Ectodermal cell (in vitro differentiated cells): ENCODE measurements around the gene ARHGAP15.

Experiments
- H3K27ac ChIP-seq: 2 replicates; pipeline ENCODE4 v1.7.0; 2013; ENCODE audit warnings: mild to moderate bottlenecking, low read depth, low read length; ENCODE audit not compliant: insufficient read depth, poor library complexity, severe bottlenecking
- H3K27me3 ChIP-seq: 2 replicates; pipeline ENCODE4 v1.7.0; 2013; ENCODE audit warnings: mild to moderate bottlenecking, low read length; ENCODE audit not compliant: insufficient read depth, control insufficient read depth, poor library complexity, severe bottlenecking
- H3K36me3 ChIP-seq: one replicate; pipeline ENCODE4 v1.7.0; 2013; ENCODE audit warnings: low read length; ENCODE audit not compliant: control insufficient read depth, insufficient read depth
- H3K4me1 ChIP-seq: one replicate; pipeline ENCODE4 v1.7.0; 2013; ENCODE audit warnings: low read length; ENCODE audit not compliant: control insufficient read depth, insufficient read depth
- H3K4me3 ChIP-seq: 2 replicates; pipeline ENCODE4 v1.7.0; 2013; ENCODE audit warnings: low read depth, low read length, control low read depth; ENCODE audit not compliant: insufficient read depth
- H3K9me3 ChIP-seq: 2 replicates; pipeline ENCODE4 v1.7.0; 2013; ENCODE audit warnings: mild to moderate bottlenecking, low read length, moderate library complexity; ENCODE audit not compliant: control insufficient read depth
- WGBS, 2 experiments: methylation state at CpG; one replicate each; pipeline ENCODE4 v1.1.7; 2013; ENCODE audit warnings: missing lambda C conversion rate in 2 of 2; 5-methylcytosine and 5-hydroxymethylcytosine counted together

The ARHGAP15 gene

DNA sequence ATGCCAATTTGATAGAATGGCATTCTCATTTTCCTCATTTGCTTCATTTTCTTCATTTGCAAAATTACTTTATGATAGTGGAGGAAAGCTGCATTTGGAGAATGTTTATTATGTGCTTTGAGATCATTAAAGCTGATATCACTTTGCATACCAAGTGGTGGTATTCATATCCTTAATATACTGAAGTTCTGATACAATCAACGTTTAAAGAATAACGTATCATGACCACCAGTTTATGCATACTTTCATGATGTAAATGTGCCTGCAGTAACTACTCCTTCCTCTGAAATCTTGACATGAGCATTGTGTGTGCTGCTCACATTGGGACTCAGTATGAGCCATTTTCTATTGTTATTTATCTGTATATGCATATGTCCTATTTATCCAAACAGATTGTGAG is 302.1 kb downstream of the ARHGAP15 start:
- WGBS, 2 experiments: 95 to 96% methylated on average over 2 of the region's 2 CpGs
- H3K4me3 ChIP-seq: no peak overlapping the region
- no peaks in the 10 kb centered on the region for H3K9me3 ChIP-seq
- H3K27me3 ChIP-seq: no peaks in the 10 kb centered on the region
- H3K36me3 ChIP-seq: no peaks in the 10 kb centered on the region
- H3K4me1 ChIP-seq: no peaks in the 10 kb centered on the region
- H3K27ac ChIP-seq: no peak overlapping the region

GRCh38 chr2:143433251-143433650 is 304.0 kb downstream of the ARHGAP15 start:
- Histone ChIP-seq H3K27me3 (no peaks in the 10 kb centered on the region), H3K36me3 (no peaks in the 10 kb centered on the region), H3K9me3 (no peaks in the 10 kb centered on the region), H3K4me3 (no peak overlapping the region), H3K27ac (no peak overlapping the region), H3K4me1 (no peaks in the 10 kb centered on the region)
- 75 to 83% methylated on average over 2 to 3 of the region's 3 CpGs for WGBS, 2 experiments

DNA sequence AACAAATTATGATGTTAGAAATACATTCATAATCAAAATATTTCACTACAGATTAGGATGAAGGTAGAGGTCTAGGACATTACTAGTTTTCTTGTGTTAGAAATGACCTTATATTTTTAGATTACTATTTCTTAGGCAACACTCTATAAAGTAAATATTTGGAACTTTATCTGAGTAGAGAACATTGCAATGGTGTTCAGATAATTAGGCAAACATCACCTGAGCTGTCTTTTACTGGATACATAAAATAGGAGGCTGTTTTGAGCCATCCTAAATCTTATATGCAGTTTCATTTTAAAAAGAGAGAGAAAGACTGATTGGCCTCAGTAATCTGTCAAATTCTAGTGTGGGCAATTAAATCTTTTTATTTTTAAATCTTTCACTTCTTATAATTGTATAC is 304.6 kb downstream of the ARHGAP15 start:
- Histone ChIP-seq H3K4me3 (no peak overlapping the region), H3K4me1 (no peaks in the 10 kb centered on the region), H3K27me3 (no peaks in the 10 kb centered on the region), H3K36me3 (no peaks in the 10 kb centered on the region), H3K9me3 (no peaks in the 10 kb centered on the region), H3K27ac (no peak overlapping the region)

GRCh38 chr2:143434445-143434844 is 305.2 kb downstream of the ARHGAP15 start:
- Histone ChIP-seq H3K9me3 (no peaks in the 10 kb centered on the region), H3K36me3 (no peaks in the 10 kb centered on the region), H3K27me3 (no peaks in the 10 kb centered on the region), H3K4me1 (no peaks in the 10 kb centered on the region), H3K27ac (no peak overlapping the region), H3K4me3 (no peak overlapping the region)
- 98 to 99% methylated on average over 3 of the region's 3 CpGs for WGBS, 2 experiments

GRCh38 chr2:143435131-143435530 is 305.9 kb downstream of the ARHGAP15 start:
- H3K4me1 ChIP-seq: no peaks in the 10 kb centered on the region
- no peaks in the 10 kb centered on the region for H3K27me3 ChIP-seq
- H3K4me3 ChIP-seq: no peak overlapping the region
- H3K36me3 ChIP-seq: no peaks in the 10 kb centered on the region
- H3K27ac ChIP-seq: no peak overlapping the region
- WGBS, 2 experiments: 92 to 94% methylated on average over 3 of the region's 6 CpGs
- H3K9me3 ChIP-seq: no peaks in the 10 kb centered on the region

DNA sequence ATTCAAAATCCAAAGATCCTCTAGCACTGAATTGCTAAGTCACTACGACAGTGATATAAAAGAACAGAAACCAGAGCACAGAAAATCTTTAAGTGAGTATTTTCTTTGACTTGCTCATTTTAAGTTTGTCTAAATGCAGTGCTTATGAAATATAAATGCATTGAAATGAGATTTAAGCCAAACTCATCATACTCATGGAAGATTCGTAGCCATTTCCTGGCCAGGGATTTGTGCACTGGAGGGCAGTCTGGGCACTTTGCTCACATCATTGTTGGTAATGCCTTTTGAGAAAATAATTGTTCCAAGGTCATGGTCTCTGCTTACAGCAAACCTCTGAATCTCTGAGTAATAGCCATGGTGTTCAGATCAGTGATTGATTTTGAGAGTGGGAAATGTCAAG is 307.7 kb downstream of the ARHGAP15 start:
- H3K27ac ChIP-seq: no peak overlapping the region
- no peaks in the 10 kb centered on the region for H3K4me1 ChIP-seq
- WGBS, 2 experiments: 58 to 92% methylated on average over 1 to 2 of the region's 2 CpGs
- H3K4me3 ChIP-seq: no peak overlapping the region
- no peaks in the 10 kb centered on the region for H3K27me3 ChIP-seq
- H3K9me3 ChIP-seq: no peaks in the 10 kb centered on the region
- no peaks in the 10 kb centered on the region for H3K36me3 ChIP-seq

DNA sequence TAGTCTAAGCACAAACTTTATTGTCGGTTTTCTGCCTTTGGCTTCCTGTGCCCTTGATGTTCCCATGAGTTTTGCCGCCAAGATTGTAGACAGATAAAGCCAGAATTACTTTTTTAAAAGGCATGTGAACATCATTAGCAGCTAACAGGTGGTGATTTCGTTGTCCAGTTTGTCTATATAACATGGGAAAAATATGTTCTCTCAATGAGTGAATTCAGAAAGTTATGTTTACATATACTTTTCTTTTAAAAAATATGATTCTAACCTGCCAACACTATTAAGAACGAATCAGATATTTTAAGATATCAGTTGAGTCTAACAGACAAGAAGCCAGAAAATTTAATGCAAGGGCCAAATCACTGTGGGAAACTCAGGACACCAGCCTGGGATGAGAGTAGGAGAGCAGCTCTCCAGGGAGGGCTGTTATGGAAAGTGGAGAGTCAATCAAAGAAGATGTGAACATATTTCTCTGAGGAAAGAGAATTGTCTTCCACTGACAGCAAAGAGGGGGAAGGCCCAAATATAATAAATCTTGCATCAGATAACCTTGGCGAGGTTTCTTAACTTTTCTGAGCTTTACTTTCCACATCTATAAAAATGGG is 311.3 kb downstream of the ARHGAP15 start:
- WGBS, 2 experiments: 89 to 97% methylated on average over 4 to 5 of the region's 5 CpGs
- Histone ChIP-seq H3K4me3 (no peak overlapping the region), H3K27me3 (no peaks in the 10 kb centered on the region), H3K36me3 (no peaks in the 10 kb centered on the region), H3K27ac (no peak overlapping the region), H3K9me3 (no peaks in the 10 kb centered on the region), H3K4me1 (no peaks in the 10 kb centered on the region)

DNA sequence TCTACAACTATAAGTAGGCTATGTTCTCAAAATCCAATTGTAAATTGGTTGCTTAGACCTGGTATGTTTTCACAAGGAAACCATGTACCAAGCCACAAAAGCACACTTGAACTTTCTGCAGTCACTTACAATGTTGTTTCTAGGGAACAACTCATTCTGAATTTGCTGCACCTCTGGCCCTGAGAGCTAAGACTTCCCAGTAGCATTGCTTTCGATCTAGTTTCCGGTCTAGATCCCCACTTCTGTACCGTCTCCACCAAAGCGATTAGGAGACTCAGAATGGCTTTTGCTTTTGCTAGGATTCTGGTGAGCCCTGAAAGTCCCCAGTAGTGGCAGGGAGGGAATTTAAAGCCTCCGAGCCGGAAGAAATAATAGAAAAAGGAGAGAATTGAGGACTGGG is 313.0 kb downstream of the ARHGAP15 start:
- 91 to 96% methylated on average over 6 of the region's 6 CpGs for WGBS, 2 experiments
- Histone ChIP-seq H3K27ac (no peak overlapping the region), H3K4me3 (no peak overlapping the region), H3K4me1 (no peaks in the 10 kb centered on the region), H3K9me3 (no peaks in the 10 kb centered on the region), H3K36me3 (no peaks in the 10 kb centered on the region), H3K27me3 (no peaks in the 10 kb centered on the region)

GRCh38 chr2:143451642-143452281 is 322.5 kb downstream of the ARHGAP15 start:
- H3K9me3 ChIP-seq: no peaks in the 10 kb centered on the region
- H3K27me3 ChIP-seq: no peaks in the 10 kb centered on the region
- no peak overlapping the region for H3K27ac ChIP-seq
- no peaks in the 10 kb centered on the region for H3K36me3 ChIP-seq
- 90 to 94% methylated on average over 4 of the region's 4 CpGs for WGBS, 2 experiments
- H3K4me3 ChIP-seq: no peak overlapping the region
- H3K4me1 ChIP-seq: no peaks in the 10 kb centered on the region

- Histone ChIP-seq H3K27ac (no peak overlapping the region), H3K4me1 (no peaks in the 10 kb centered on the region)
- 88 to 100% methylated on average over 1 to 2 of the region's 3 CpGs for whole genome bisulfite sequencing, 2 experiments
Measured at GRCh38 chr2:143452817-143453451, 323.7 kb downstream of the ARHGAP15 start.

More at GRCh38 chr2:143452817-143453451, 323.7 kb downstream of the ARHGAP15 start:
- no peaks in the 10 kb centered on the region for H3K9me3 ChIP-seq
- H3K27me3 ChIP-seq: no peaks in the 10 kb centered on the region
- H3K4me3 ChIP-seq: no peak overlapping the region
- no peaks in the 10 kb centered on the region for H3K36me3 ChIP-seq
